Omental fat pad (tissue), 4 donors: ENCODE results near the gene ZNF638. TPM values are rescaled to one million over a fixed set of nuclear protein-coding genes. Genes with fewer than 3 reads are reported as not detected.
A peak's percentile ranks its signal among the peaks of the same experiment; 100 is the strongest.

Source experiments
- ATAC-seq: fragments of 150-250 bp; one replicate; pipeline ENCODE4 v1.9.1; 2016; ENCODE audit warnings: mild to moderate bottlenecking, moderate library complexity; ENCODE audit not compliant: low FRiP score
- DNase-seq: peaks from one replicate; pipeline ENCODE4 v3.0.0-alpha.2; 2019; ENCODE audit warnings: low spot score
- total RNA-seq, 4 donors: library from RNA; depleted of rRNA; stranded (reverse); fragments of >200 nt; gene quantifications; one replicate each; pipeline ENCODE4 v1.1.0, GENCODE V29; 2016
- TF ChIP-seq, protein P1 (sequence below), 3 donors: fragments of 450-650 bp; IDR thresholded peaks; one replicate each; pipeline ENCODE4 v1.5.1; 2016 to 2017; ENCODE audit warnings: antibody characterized with exemption in 3 of 3, mild to moderate bottlenecking in 3 of 3, moderate library complexity in 2 of 3

ZNF638 gene
- total RNA-seq, 4 donors from 2014 or later: 112 to 264 (median 128) TPM

DNA sequence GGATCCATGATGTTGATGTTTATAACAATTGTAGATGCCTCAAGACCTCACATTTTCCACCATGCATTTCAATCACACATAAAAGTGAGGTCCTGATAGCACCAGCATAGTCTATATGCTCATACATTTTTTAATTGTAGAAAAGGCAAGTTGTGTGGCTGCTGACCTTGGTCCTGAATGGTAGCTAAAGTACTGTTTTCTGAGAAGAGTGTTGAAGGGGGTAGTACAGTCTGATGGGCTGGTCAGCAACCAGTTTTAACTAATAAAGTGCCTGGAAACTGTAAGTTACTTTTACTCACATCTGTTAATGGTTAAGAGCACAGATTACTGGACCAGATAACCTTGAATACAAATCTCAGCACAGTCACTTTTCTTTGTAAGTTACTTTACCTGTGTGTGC, 15.9 kb downstream of the ZNF638 start:
- DNase-seq (no peak), ATAC-seq (no peak)
- TF ChIP-seq, protein P1, sequence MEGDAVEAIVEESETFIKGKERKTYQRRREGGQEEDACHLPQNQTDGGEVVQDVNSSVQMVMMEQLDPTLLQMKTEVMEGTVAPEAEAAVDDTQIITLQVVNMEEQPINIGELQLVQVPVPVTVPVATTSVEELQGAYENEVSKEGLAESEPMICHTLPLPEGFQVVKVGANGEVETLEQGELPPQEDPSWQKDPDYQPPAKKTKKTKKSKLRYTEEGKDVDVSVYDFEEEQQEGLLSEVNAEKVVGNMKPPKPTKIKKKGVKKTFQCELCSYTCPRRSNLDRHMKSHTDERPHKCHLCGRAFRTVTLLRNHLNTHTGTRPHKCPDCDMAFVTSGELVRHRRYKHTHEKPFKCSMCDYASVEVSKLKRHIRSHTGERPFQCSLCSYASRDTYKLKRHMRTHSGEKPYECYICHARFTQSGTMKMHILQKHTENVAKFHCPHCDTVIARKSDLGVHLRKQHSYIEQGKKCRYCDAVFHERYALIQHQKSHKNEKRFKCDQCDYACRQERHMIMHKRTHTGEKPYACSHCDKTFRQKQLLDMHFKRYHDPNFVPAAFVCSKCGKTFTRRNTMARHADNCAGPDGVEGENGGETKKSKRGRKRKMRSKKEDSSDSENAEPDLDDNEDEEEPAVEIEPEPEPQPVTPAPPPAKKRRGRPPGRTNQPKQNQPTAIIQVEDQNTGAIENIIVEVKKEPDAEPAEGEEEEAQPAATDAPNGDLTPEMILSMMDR (IDR thresholded peaks at IDR 0.05): no peak

DNA sequence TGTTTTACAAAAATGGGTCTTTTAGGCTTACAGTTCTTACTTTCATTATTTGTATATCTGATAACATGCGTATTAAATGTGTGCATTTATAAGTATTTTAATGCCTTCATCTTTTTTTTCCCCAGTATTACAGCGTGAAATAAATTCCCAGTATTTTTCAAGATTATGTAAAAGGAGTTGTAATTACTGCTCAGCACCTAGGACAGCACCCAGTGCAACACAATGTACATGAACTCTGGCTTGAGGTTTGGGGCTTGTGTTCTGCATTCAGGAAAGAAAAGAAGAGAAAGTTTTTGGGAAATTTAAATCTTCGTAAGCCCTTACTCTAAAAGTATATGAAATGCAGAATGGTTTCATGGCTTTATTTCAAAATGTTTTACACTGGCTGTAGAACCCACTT, 16.7 kb downstream of the ZNF638 start:
- DNase-seq (no peak), ATAC-seq (no peak)
- TF ChIP-seq, protein P1 (IDR thresholded peaks at IDR 0.05): no peak

DNA sequence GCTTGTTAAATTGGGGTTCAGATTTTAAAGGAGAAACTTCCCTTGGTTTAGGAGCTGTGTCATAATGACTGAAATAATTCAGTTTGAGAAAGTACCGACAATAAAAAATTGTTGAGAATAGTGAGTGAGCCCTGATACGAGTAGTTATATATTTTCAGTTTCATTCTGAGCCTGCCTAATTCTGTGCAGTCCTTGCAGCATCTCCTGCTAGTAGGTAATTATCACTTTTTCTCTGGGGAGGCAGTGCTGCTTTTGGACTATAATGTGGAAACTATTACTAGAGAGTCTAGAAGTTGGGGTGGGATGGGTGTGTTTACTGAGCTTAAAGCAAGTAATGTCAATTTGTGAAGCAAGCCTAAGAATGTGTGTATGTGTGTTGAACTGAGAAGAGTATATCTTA, 21.7 kb downstream of the ZNF638 start:
- no peak for ATAC-seq

DNA sequence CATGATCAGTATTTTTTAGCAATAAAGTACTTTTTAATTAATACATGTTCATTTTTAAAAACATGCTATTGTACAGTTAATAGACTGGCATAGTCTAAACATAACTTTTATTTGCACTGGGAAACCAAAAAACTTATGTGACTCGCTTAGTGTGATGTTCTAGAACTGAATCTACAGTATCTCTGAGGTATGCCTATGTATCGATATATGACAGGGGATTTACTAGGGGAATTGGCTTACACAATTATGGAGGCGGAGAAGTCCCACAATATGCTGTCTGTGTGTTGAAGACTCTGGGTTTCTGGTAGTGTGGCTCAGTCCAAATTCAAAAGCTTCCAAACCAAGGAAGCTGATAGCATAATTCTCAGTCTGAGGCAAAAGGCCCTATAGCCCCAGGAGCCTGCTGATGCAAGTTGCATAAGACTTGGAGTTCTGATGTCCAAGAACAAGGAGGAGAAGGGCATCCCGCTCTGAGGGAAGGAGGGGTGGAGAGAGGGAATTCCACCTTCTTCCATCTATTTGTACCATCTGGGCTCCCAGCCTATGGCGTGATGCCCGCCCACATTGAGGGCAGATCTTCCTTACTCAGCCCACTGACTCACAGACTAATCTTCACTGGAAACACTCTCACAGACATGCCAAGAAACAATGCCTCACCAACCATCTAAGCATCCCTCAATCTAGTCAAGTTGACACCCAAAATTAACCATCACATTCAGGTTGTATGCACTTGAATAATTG, 27.5 kb downstream of the ZNF638 start:
- ATAC-seq (peak; percentile 81), DNase-seq (no peak)
- TF ChIP-seq, protein P1 (IDR thresholded peaks at IDR 0.05): no peak

More for the DNA sequence above, 21.7 kb downstream of the ZNF638 start:
- TF ChIP-seq, protein P1 (IDR thresholded peaks at IDR 0.05): no peak
- no peak for DNase-seq

DNA sequence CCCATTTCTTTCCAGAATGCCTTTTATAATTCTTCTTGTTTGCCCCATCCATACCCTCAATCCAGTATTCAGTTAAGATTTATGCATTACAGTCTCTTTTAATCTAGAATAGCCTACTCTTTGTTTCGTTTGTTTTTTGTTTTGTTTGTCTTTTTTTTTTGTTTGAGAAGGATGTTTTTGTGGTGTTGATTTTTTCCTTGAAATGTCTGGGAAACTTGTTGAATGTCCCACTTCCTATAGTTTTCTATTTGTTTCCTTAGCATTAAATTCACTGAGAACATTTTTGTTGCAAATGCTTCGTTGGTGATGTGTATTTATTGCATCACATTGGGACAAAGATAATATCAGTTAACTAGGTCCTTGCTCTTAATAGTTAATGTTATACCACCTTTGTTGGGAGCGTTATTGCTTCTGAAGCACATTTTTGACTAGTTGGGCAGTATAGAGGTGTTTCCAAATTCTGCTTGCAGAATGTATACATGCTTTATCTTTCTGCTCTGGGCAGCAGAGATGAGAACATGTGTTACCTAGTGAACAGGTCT, 28.9 kb downstream of the ZNF638 start:
- TF ChIP-seq, protein P1 (IDR thresholded peaks at IDR 0.05): no peak
- no peak for DNase-seq
- ATAC-seq: no peak

DNA sequence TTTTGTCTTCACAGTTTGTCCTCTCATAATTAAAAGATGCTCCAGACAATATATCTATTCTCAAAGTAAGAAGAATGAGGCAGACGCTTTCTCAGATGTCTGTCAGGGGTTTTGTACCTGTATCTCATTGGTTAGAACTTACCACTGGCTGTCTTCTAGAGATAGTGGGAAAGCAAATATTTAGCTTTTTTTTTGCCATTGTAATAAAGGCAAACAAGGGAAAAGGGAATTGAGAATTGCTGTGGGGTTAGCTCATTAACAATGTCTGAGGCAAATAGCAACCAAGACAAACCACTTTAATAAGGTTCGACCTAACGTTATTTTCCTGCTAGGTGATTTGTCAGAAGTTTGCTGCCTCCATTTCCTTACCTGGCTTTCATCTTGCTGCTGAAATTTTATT, 30.0 kb downstream of the ZNF638 start:
- ATAC-seq: no peak
- DNase-seq: no peak
- TF ChIP-seq, protein P1 (IDR thresholded peaks at IDR 0.05): no peak

DNA sequence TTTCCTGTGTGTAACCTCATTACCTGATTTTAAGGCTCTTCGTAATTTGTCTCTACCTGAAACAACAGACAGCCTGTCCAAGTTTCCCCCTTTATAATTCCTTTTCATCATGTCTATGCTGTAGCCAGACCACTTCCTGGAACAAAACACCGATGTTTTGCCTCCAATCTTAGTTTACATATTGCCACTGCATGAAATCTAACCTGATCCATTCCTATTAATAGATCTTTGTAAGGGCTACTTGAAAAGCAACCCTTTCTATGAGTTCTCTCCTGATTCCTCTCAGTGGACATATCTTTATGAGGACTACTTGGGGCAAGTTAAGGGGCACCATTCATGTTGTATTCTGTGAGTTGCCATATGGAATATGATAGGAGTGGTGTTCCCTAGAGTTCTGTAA, 30.9 kb downstream of the ZNF638 start:
- ATAC-seq (no peak), DNase-seq (no peak)
- TF ChIP-seq, protein P1 (IDR thresholded peaks at IDR 0.05): no peak
